ENCODE data around the gene GSTA4. TPM values are rescaled to one million over a fixed set of nuclear protein-coding genes. Genes with fewer than 3 reads are reported as not detected.
"Not testable (repeated sequence)": the region's sequence is repeated elsewhere in the genome, so short reads cannot be mapped to it uniquely, and the experiment has no call there.

The GSTA4 gene
- total RNA-seq, 6 experiments from 2014 or later, result 15.5 to 21.2 (median 19.7) TPM

DNA sequence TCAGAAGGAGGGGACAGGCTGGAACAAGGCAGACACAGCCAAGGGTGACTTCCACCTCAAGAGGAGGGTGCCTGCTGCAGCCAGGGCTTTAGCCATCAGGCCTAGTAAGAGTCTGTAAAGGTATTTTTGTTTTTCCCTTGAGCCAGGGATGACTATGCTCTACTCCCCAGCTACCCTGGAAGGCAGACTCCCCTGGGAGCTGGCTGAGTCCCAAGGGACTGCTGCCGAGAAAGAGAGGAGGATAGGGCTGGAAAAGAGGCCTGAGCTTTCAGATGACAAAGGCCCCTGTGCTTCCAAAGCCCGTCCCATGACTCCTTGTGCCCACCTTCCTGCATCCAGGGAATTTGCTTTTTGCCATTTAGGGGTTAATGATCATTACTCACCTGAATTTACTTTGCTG lies 14.0 kb upstream of the GSTA4 start:
- no peak for DNase-seq
- H3K36me3 Mint-ChIP-seq (ENCODE audit: low read depth), result peaks cover 45% of the 10 kb centered on the region
- no peaks in the 10 kb centered on the region for H3K27me3 Mint-ChIP-seq (ENCODE audit: insufficient read depth)
- no peak overlapping the region for H3K4me3 Mint-ChIP-seq
- H3K4me1 Mint-ChIP-seq (ENCODE audit: low read depth), result peaks cover 32% of the 10 kb centered on the region
- H3K9me3 Mint-ChIP-seq, result no peaks in the 10 kb centered on the region
- TF ChIP-seq, protein P1, sequence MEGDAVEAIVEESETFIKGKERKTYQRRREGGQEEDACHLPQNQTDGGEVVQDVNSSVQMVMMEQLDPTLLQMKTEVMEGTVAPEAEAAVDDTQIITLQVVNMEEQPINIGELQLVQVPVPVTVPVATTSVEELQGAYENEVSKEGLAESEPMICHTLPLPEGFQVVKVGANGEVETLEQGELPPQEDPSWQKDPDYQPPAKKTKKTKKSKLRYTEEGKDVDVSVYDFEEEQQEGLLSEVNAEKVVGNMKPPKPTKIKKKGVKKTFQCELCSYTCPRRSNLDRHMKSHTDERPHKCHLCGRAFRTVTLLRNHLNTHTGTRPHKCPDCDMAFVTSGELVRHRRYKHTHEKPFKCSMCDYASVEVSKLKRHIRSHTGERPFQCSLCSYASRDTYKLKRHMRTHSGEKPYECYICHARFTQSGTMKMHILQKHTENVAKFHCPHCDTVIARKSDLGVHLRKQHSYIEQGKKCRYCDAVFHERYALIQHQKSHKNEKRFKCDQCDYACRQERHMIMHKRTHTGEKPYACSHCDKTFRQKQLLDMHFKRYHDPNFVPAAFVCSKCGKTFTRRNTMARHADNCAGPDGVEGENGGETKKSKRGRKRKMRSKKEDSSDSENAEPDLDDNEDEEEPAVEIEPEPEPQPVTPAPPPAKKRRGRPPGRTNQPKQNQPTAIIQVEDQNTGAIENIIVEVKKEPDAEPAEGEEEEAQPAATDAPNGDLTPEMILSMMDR (IDR thresholded peaks at IDR 0.05), result no peak
- H3K27ac Mint-ChIP-seq, result no peak overlapping the region

- H3K4me1 Mint-ChIP-seq (ENCODE audit: low read depth), result peaks cover 31% of the 10 kb centered on the region
- H3K27me3 Mint-ChIP-seq (ENCODE audit: insufficient read depth), result not testable (repeated sequence)
- H3K36me3 Mint-ChIP-seq (ENCODE audit: low read depth), result peaks cover 37% of the 10 kb centered on the region
These were observed 13.2 kb upstream of the GSTA4 start for GRCh38 chr6:53008192-53008687.

DNA sequence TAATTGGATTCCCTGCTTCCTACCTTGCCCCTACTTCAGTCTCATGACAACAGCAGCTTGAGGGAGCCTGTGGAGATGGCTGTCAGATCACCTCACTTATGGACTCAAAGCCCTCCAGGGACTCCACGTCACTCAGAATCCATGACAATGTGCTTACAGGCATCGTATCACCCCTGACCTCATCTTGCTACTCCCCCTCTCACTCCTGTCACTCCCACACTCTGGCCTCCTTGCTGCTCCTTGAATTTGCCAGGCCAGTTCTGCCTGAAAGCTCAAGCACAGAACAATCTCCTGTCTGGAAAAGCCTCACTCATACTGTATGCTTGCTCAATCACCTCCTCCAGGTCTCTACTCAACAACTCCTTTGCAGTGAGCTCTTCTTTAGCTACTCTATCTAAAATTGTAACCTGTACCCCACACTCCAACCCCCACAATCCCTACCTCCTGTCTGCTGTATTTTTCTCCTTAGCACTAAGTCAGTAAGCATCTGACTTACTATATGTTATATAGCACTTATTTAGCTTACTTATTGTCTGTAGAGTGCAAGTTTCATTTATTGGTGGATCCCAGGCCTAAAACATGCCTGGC lies 10.7 kb upstream of the GSTA4 start:
- Mint-ChIP-seq H3K36me3 (ENCODE audit: low read depth) (peaks cover 26% of the 10 kb centered on the region), H3K4me3 (no peak overlapping the region), H3K9me3 (no peaks in the 10 kb centered on the region), H3K4me1 (ENCODE audit: low read depth) (peaks cover 18% of the 10 kb centered on the region; the same call in 1 of the 2 replicates), H3K27me3 (ENCODE audit: insufficient read depth) (no peaks in the 10 kb centered on the region), H3K27ac (no peak overlapping the region)
- no peak for DNase-seq
- TF ChIP-seq, protein P1 (IDR thresholded peaks at IDR 0.05), result no peak

More at GRCh38 chr6:53008192-53008687, 13.2 kb upstream of the GSTA4 start:
- H3K4me3 Mint-ChIP-seq, H3K27ac Mint-ChIP-seq, H3K9me3 Mint-ChIP-seq, DNase-seq: not testable (repeated sequence)

- Mint-ChIP-seq H3K36me3 (ENCODE audit: low read depth) (no peaks in the 10 kb centered on the region), H3K9me3 (peaks cover 6% of the 10 kb centered on the region), H3K4me3 (no peak overlapping the region), H3K27ac (no peak overlapping the region), H3K27me3 (ENCODE audit: insufficient read depth) (peaks cover 10% of the 10 kb centered on the region), H3K4me1 (ENCODE audit: low read depth) (peaks cover 24% of the 10 kb centered on the region)
- no peak for DNase-seq
- TF ChIP-seq, protein P1 (IDR thresholded peaks at IDR 0.05), result no peak
These were observed 4.4 kb upstream of the GSTA4 start for GRCh38 chr6:52999456-52999855.

DNA sequence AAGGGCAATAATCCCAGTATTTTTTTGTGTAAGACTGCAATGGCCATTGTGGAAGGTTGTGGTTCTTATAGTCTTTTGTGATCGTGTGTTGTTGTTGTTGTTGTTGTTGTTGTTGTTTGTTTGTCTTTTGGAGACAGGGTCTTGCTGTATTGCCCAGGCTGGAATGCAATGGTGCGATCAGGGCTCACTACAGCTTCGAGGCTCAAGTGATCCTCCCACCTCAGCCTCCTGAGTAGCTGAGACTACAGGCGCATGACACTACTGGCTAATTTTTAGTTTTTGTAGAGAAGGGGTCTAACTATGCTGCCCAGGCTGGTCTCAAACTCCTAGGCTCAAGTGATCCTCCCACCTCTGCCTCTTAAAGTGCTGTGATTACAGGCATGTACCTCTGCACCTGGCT lies 3.5 kb upstream of the GSTA4 start:
- peaks cover 10% of the 10 kb centered on the region for H3K27me3 Mint-ChIP-seq (ENCODE audit: insufficient read depth)
- peaks cover 6% of the 10 kb centered on the region for H3K9me3 Mint-ChIP-seq
- TF ChIP-seq, protein P1 (IDR thresholded peaks at IDR 0.05), result no peak
- H3K27ac Mint-ChIP-seq, result no peak overlapping the region
- no peak for DNase-seq
- H3K4me3 Mint-ChIP-seq, result no peak overlapping the region
- no peaks in the 10 kb centered on the region for H3K36me3 Mint-ChIP-seq (ENCODE audit: low read depth)
- peaks cover 25% of the 10 kb centered on the region for H3K4me1 Mint-ChIP-seq (ENCODE audit: low read depth)

GRCh38 chr6:52995913-52996645 lies 995 bp upstream of the GSTA4 start:
- Mint-ChIP-seq H3K9me3 (peaks cover 6% of the 10 kb centered on the region), H3K4me3 (peak overlapping the region; percentile 99), H3K36me3 (ENCODE audit: low read depth) (peaks cover 8% of the 10 kb centered on the region), H3K27me3 (ENCODE audit: insufficient read depth) (peaks cover 10% of the 10 kb centered on the region), H3K4me1 (ENCODE audit: low read depth) (peaks cover 44% of the 10 kb centered on the region), H3K27ac (peak overlapping the region; percentile 98)
- DNase-seq, result peak; percentile 10
- TF ChIP-seq, protein P1 (IDR thresholded peaks at IDR 0.05), result no peak

All from HFFc6 (cell line).